Measurements from ENCODE around the gene ITFG1.
"Not testable (repeated sequence)": the region's sequence is repeated elsewhere in the genome, so short reads cannot be mapped to it uniquely, and the experiment has no call there.

The ITFG1 gene

DNA sequence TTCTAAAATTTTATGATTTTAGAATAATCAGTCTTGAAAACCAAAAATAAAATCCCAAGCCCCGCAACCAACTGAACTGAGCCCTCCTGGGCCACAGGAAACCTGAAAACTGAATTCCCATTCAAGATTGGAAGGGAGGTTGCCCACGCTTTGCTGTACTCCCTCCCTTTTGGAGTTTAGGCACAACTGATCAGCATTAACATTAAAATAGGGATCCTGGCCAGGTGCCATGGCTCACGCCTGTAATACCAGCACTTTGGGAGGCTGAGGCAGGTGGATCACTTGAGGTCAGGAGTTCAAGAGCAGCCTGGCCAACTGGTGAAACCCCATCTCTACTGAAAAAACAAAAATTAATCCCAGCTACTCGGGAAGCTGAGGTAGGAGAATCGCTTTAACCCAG lies 264.4 kb downstream of the ITFG1 start:
- no peak for ATAC-seq
- no peak for TF ChIP-seq TOX (CRISPR knock-in tag; IDR thresholded peaks at IDR 0.05; ENCODE audit: borderline replicate concordance)
- TF ChIP-seq PPARA (CRISPR knock-in tag; IDR thresholded peaks at IDR 0.05; ENCODE audit: borderline replicate concordance): no peak
- TF ChIP-seq ARNTL (CRISPR knock-in tag; IDR thresholded peaks at IDR 0.05; ENCODE audit: borderline replicate concordance, low read depth): no peak
- TF ChIP-seq, protein P1, sequence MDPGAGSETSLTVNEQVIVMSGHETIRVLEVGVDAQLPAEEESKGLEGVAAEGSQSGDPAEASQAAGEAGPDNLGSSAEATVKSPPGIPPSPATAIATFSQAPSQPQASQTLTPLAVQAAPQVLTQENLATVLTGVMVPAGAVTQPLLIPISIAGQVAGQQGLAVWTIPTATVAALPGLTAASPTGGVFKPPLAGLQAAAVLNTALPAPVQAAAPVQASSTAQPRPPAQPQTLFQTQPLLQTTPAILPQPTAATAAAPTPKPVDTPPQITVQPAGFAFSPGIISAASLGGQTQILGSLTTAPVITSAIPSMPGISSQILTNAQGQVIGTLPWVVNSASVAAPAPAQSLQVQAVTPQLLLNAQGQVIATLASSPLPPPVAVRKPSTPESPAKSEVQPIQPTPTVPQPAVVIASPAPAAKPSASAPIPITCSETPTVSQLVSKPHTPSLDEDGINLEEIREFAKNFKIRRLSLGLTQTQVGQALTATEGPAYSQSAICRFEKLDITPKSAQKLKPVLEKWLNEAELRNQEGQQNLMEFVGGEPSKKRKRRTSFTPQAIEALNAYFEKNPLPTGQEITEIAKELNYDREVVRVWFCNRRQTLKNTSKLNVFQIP (CRISPR knock-in tag; IDR thresholded peaks at IDR 0.05; ENCODE audit: borderline replicate concordance, low read depth): no peak
- no peak for TF ChIP-seq ZNF70 (CRISPR knock-in tag; IDR thresholded peaks at IDR 0.05)
- TF ChIP-seq SNAI2 (CRISPR knock-in tag; IDR thresholded peaks at IDR 0.05): no peak
- no peak for TF ChIP-seq ZFP30 (CRISPR knock-in tag; IDR thresholded peaks at IDR 0.05)
- no peak for TF ChIP-seq OSR1 (CRISPR knock-in tag; IDR thresholded peaks at IDR 0.05)
- TF ChIP-seq, protein P2, sequence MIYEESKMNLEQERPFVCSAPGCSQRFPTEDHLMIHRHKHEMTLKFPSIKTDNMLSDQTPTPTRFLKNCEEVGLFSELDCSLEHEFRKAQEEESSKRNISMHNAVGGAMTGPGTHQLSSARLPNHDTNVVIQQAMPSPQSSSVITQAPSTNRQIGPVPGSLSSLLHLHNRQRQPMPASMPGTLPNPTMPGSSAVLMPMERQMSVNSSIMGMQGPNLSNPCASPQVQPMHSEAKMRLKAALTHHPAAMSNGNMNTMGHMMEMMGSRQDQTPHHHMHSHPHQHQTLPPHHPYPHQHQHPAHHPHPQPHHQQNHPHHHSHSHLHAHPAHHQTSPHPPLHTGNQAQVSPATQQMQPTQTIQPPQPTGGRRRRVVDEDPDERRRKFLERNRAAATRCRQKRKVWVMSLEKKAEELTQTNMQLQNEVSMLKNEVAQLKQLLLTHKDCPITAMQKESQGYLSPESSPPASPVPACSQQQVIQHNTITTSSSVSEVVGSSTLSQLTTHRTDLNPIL (CRISPR knock-in tag; IDR thresholded peaks at IDR 0.05; ENCODE audit: low read depth): no peak
- no peak for TF ChIP-seq ZNF8 (CRISPR knock-in tag; IDR thresholded peaks at IDR 0.05)
- TF ChIP-seq ZC3H10 (CRISPR knock-in tag; IDR thresholded peaks at IDR 0.05): no peak
- TF ChIP-seq ZNF565 (CRISPR knock-in tag; conservative IDR thresholded peaks at IDR 0.05; ENCODE audit: low read depth): no peak
- TF ChIP-seq ZFP3 (CRISPR knock-in tag; IDR thresholded peaks at IDR 0.05): no peak
- TF ChIP-seq RARB (CRISPR knock-in tag; IDR thresholded peaks at IDR 0.05): no peak
- TF ChIP-seq, protein P3, sequence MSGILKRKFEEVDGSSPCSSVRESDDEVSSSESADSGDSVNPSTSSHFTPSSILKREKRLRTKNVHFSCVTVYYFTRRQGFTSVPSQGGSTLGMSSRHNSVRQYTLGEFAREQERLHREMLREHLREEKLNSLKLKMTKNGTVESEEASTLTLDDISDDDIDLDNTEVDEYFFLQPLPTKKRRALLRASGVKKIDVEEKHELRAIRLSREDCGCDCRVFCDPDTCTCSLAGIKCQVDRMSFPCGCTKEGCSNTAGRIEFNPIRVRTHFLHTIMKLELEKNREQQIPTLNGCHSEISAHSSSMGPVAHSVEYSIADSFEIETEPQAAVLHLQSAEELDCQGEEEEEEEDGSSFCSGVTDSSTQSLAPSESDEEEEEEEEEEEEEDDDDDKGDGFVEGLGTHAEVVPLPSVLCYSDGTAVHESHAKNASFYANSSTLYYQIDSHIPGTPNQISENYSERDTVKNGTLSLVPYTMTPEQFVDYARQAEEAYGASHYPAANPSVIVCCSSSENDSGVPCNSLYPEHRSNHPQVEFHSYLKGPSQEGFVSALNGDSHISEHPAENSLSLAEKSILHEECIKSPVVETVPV (CRISPR knock-in tag; IDR thresholded peaks at IDR 0.05): no peak

DNA sequence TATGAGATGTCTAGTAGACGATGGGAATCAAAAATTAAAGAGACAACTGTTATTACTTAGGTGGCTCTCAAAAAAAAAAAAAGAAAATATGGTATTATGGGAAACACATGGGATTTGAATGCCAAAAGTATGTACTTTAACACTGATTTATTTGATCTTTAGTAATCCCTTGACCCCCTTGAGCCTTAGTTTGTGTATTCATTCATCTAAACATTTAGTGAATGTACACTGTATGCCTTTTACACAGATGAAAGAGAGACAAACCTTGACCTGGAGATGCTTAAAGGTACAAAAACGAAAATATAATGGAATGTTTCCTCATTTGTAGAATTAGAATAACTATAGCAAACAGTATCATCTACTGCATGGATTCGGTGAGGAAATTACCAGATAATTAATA lies 278.5 kb downstream of the ITFG1 start:
- TF ChIP-seq, protein P4, sequence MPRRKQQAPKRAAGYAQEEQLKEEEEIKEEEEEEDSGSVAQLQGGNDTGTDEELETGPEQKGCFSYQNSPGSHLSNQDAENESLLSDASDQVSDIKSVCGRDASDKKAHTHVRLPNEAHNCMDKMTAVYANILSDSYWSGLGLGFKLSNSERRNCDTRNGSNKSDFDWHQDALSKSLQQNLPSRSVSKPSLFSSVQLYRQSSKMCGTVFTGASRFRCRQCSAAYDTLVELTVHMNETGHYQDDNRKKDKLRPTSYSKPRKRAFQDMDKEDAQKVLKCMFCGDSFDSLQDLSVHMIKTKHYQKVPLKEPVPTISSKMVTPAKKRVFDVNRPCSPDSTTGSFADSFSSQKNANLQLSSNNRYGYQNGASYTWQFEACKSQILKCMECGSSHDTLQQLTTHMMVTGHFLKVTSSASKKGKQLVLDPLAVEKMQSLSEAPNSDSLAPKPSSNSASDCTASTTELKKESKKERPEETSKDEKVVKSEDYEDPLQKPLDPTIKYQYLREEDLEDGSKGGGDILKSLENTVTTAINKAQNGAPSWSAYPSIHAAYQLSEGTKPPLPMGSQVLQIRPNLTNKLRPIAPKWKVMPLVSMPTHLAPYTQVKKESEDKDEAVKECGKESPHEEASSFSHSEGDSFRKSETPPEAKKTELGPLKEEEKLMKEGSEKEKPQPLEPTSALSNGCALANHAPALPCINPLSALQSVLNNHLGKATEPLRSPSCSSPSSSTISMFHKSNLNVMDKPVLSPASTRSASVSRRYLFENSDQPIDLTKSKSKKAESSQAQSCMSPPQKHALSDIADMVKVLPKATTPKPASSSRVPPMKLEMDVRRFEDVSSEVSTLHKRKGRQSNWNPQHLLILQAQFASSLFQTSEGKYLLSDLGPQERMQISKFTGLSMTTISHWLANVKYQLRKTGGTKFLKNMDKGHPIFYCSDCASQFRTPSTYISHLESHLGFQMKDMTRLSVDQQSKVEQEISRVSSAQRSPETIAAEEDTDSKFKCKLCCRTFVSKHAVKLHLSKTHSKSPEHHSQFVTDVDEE (CRISPR knock-in tag; IDR thresholded peaks at IDR 0.05): no peak
- TF ChIP-seq, protein P5, sequence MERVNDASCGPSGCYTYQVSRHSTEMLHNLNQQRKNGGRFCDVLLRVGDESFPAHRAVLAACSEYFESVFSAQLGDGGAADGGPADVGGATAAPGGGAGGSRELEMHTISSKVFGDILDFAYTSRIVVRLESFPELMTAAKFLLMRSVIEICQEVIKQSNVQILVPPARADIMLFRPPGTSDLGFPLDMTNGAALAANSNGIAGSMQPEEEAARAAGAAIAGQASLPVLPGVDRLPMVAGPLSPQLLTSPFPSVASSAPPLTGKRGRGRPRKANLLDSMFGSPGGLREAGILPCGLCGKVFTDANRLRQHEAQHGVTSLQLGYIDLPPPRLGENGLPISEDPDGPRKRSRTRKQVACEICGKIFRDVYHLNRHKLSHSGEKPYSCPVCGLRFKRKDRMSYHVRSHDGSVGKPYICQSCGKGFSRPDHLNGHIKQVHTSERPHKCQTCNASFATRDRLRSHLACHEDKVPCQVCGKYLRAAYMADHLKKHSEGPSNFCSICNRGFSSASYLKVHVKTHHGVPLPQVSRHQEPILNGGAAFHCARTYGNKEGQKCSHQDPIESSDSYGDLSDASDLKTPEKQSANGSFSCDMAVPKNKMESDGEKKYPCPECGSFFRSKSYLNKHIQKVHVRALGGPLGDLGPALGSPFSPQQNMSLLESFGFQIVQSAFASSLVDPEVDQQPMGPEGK (CRISPR knock-in tag; IDR thresholded peaks at IDR 0.05; ENCODE audit: borderline replicate concordance): no peak
- TF ChIP-seq ESRRG (CRISPR knock-in tag; IDR thresholded peaks at IDR 0.05) (no peak), ISL1 (CRISPR knock-in tag; IDR thresholded peaks at IDR 0.05) (no peak), ZFP30 (CRISPR knock-in tag; IDR thresholded peaks at IDR 0.05) (no peak), SNAI2 (CRISPR knock-in tag; IDR thresholded peaks at IDR 0.05) (no peak), GLIS3 (CRISPR knock-in tag; IDR thresholded peaks at IDR 0.05) (no peak), ZNF8 (CRISPR knock-in tag; IDR thresholded peaks at IDR 0.05) (no peak), ZC3H10 (CRISPR knock-in tag; IDR thresholded peaks at IDR 0.05) (no peak), ZFP3 (CRISPR knock-in tag; IDR thresholded peaks at IDR 0.05) (no peak), ZNF565 (CRISPR knock-in tag; conservative IDR thresholded peaks at IDR 0.05; ENCODE audit: low read depth) (no peak), ZNF70 (CRISPR knock-in tag; IDR thresholded peaks at IDR 0.05) (no peak)
- TF ChIP-seq, protein P3 (CRISPR knock-in tag; IDR thresholded peaks at IDR 0.05): no peak
- no peak for ATAC-seq

DNA sequence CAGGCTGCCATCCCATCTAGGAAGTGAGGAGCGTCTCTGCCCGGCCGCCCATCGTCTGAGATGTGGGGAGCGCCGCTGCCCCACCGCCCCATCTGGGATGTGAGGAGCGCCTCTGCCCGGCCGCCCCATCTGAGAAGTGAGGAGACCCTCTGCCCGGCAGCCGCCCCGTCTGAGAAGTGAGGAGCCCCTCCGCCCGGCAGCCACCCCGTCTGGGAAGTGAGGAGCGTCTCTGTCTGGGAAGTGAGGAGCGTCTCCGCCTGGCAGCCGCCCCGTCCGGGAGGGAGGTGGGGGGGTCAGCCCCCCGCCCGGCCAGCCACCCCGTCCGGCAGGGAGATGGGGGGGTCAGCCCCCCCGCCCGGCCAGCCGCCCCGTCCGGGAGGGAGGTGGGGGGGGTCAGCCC lies 279.8 kb downstream of the ITFG1 start:
- not testable (repeated sequence) for ATAC-seq
